SK-N-SH treated with all-trans-retinoic acid at 6 μM for 48 hours (cell line): Measurements from ENCODE around the gene KRT17.
"Not testable (repeated sequence)": the region's sequence is repeated elsewhere in the genome, so short reads cannot be mapped to it uniquely, and the experiment has no call there.

Source experiments
- CSDC2 ChIP-seq: fragments of 250-450 bp; sonication (Bioruptor Pico); IDR thresholded peaks from 2 replicates; pipeline ENCODE4 v1.5.0; 2020; ENCODE audit warnings: mild to moderate bottlenecking, moderate library complexity
- OSR1 ChIP-seq: fragments of 250-450 bp; sonication (Bioruptor Pico); IDR thresholded peaks from 2 replicates; pipeline ENCODE4 v1.8.0; 2022; ENCODE audit warnings: moderate library complexity, mild to moderate bottlenecking, inconsistent platforms
- PATZ1 ChIP-seq: fragments of 250-450 bp; sonication (Bioruptor Pico); IDR thresholded peaks from 2 replicates; pipeline ENCODE4 v1.8.0; 2020; ENCODE audit warnings: mild to moderate bottlenecking, moderate library complexity, borderline replicate concordance
- POU6F1 ChIP-seq: fragments of 250-450 bp; sonication (Bioruptor Pico); IDR thresholded peaks from 2 replicates; pipeline ENCODE4 v1.8.0; 2021; ENCODE audit warnings: low read depth, mild to moderate bottlenecking, moderate library complexity, borderline replicate concordance
- PPARA ChIP-seq: fragments of 250-450 bp; sonication (Bioruptor Pico); IDR thresholded peaks from 2 replicates; pipeline ENCODE4 v1.5.0; 2020; ENCODE audit warnings: mild to moderate bottlenecking, borderline replicate concordance
- TCF4 ChIP-seq: fragments of 250-450 bp; sonication (Bioruptor Pico); IDR thresholded peaks from 2 replicates; pipeline ENCODE4 v1.8.0; 2021; ENCODE audit warnings: mild to moderate bottlenecking, moderate library complexity, borderline replicate concordance
- ZC3H10 ChIP-seq: fragments of 250-450 bp; sonication (Bioruptor Pico); IDR thresholded peaks from 2 replicates; pipeline ENCODE4 v1.5.1; 2021; ENCODE audit warnings: mild to moderate bottlenecking, moderate library complexity
- ZFP30 ChIP-seq: fragments of 450-650 bp; formaldehyde crosslinking; IDR thresholded peaks from 2 replicates; pipeline ENCODE4 v1.5.0; 2022; ENCODE audit warnings: mild to moderate bottlenecking, moderate library complexity
- ZNF565 ChIP-seq: fragments of 450-650 bp; formaldehyde crosslinking; conservative IDR thresholded peaks from 2 replicates; pipeline ENCODE4 v1.5.0; 2020; ENCODE audit warnings: low read depth, mild to moderate bottlenecking, moderate library complexity

DNA sequence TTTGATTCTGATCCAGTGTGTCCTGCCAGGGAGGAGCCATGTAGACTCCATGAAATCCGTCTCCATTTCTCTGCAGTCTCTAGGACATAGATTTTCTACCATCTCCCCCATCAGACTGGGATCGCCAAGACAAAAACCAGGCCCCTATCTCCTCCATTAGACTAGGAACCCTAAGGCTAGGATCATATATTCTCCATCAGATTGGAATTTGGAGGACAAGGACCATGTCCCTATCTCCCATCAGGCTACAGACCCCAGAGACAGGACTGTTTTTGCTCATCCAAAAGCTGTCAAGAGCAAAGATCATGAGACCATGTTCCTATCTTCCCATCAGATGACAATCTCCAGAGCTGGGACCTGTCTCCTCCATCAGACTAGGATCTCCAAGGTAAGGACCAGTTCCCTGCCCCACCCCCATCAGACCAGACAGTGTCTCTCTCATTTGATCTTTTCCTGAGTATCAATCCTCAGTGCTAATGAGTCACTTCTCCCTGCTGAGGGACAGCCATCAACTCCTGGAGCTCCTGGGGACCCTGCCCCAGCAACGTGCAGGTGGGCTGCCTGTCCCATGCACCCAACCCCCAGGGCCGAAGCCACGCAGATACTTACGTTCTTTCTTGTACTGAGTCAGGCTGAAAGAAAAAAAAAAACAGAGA is 4.3 kb downstream of the KRT17 start:
- TF ChIP-seq PPARA (CRISPR knock-in tag); OSR1; ZFP30 (CRISPR knock-in tag); POU6F1 (CRISPR knock-in tag); PATZ1; ZNF565 (CRISPR knock-in tag); CSDC2 (CRISPR knock-in tag); TCF4 (CRISPR knock-in tag); ZC3H10 (CRISPR knock-in tag): not testable (repeated sequence)
